Uterus (tissue), 2 donors: ENCODE data around the gene DDX49.

ENCODE experiments used
- CTCF ChIP-seq, 4 experiments: fragments of 200-600 bp in 2 of 4; fragments of 450-650 bp in 2 of 4; sonication (generic) in 2 of 4; IDR thresholded peaks; one replicate each; pipeline ENCODE4 v1.5.1; 2016 to 2019; ENCODE audit warnings: antibody characterized with exemption in 4 of 4, mild to moderate bottlenecking in 2 of 4, moderate library complexity in 1 of 4
- POLR2A ChIP-seq, 2 donors: fragments of 450-650 bp; IDR thresholded peaks; one replicate each; pipeline ENCODE4 v1.6.1; 2016; ENCODE audit warnings: antibody characterized with exemption in 2 of 2, mild to moderate bottlenecking in 1 of 2, moderate library complexity in 1 of 2

DNA sequence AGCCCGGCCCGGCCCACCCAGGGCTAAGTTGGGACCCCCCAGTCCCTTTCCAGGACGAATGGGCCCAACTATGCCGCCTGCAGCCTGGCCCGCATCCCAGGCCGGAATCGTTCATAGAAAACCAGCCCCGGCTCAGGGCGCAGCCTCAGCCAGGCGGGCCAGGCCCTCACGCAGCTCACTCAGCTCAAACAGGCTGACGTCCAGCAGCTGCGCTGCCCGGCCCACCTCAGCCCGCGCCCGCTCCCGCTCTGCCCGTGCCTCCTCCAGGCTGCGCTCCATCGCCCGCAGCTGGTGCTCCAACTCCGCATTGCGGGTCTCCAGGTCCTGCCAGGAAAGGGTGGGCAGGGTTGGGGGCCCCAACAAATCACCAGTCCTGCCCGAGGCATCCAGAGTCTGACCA lies 9.8 kb downstream of the DDX49 start:
- TF ChIP-seq CTCF (IDR thresholded peaks at IDR 0.05), result no peak
- TF ChIP-seq POLR2A (IDR thresholded peaks at IDR 0.05), result no peak
